CD4-positive, CD25-positive, alpha-beta regulatory T cell (primary cell): ENCODE data around the gene APEX1. TPM values are rescaled to one million over a fixed set of nuclear protein-coding genes. Genes with fewer than 3 reads are reported as not detected.

Source experiments
- ATAC-seq, 2 donors: fragments of 150-1000 bp; cut with Tn5 transposase; one replicate each; pipeline ENCODE4 v1.10.0; 2021; ENCODE audit warnings: low read depth in 2 of 2, moderate number of reproducible peaks in 2 of 2, moderate library complexity in 1 of 2
- DNase-seq, 3 donors: peaks; one replicate each; pipeline versions ENCODE4 v3.0.0 to v3.0.0-alpha.2; 2012 to 2022; ENCODE audit warnings: mixed read lengths in 1 of 3
- H3K27ac ChIP-seq: one replicate; pipeline ENCODE4 v1.7.0; 2013; ENCODE audit warnings: mild to moderate bottlenecking, low read length; ENCODE audit not compliant: insufficient read depth, poor library complexity, severe bottlenecking
- H3K27me3 ChIP-seq: one replicate; pipeline ENCODE4 v1.7.0; 2013; ENCODE audit warnings: low read length; ENCODE audit not compliant: control insufficient read depth, insufficient read depth
- H3K36me3 ChIP-seq: one replicate; pipeline ENCODE4 v1.7.0; 2013; ENCODE audit warnings: mild to moderate bottlenecking, low read length, moderate library complexity; ENCODE audit not compliant: control insufficient read depth, insufficient read depth
- H3K4me1 ChIP-seq: 2 replicates; pipeline ENCODE4 v1.7.0; 2013; ENCODE audit warnings: mild to moderate bottlenecking, low read length; ENCODE audit not compliant: insufficient read depth, control insufficient read depth, poor library complexity, severe bottlenecking
- H3K4me3 ChIP-seq: one replicate; pipeline ENCODE4 v1.7.0; 2013; ENCODE audit warnings: low read depth, mild to moderate bottlenecking, low read length, moderate library complexity
- H3K9me3 ChIP-seq, 2 experiments: 1 replicate in 1 of 2; 2 replicates in 1 of 2; pipeline ENCODE4 v1.7.0; 2013; ENCODE audit warnings: low read length in 2 of 2, mild to moderate bottlenecking in 1 of 2, moderate library complexity in 1 of 2; ENCODE audit not compliant: control insufficient read depth in 2 of 2
- H3K27ac Mint-ChIP-seq, 3 donors: one replicate each; pipeline ENCODE4 v1.8.0; 2020 to 2022; ENCODE audit warnings: mild to moderate bottlenecking in 3 of 3, mixed read lengths in 3 of 3, moderate library complexity in 2 of 3
- H3K27me3 Mint-ChIP-seq: one replicate; pipeline ENCODE4 v1.8.0; 2022; ENCODE audit warnings: mild to moderate bottlenecking, mixed read lengths
- H3K36me3 Mint-ChIP-seq: one replicate; pipeline ENCODE4 v1.8.0; 2020; ENCODE audit warnings: mixed read lengths
- H3K4me1 Mint-ChIP-seq, 4 donors: one replicate each; pipeline ENCODE4 v1.8.0; 2020 to 2022; ENCODE audit warnings: mixed read lengths in 4 of 4, mild to moderate bottlenecking in 1 of 4
- H3K4me3 Mint-ChIP-seq, 4 donors: one replicate each; pipeline ENCODE4 v1.8.0; 2020 to 2022; ENCODE audit warnings: mild to moderate bottlenecking in 4 of 4, mixed read lengths in 4 of 4, moderate library complexity in 3 of 4
- H3K9me3 Mint-ChIP-seq, 7 donors: one replicate each; pipeline ENCODE4 v1.8.0; 2020 to 2022; ENCODE audit warnings: mixed read lengths in 7 of 7, mild to moderate bottlenecking in 3 of 7, moderate library complexity in 2 of 7
- polyA plus RNA-seq, 4 donors: library from polyadenylated mRNA; unstranded; fragments of 300-500 nt; fragmentation: Illumina TruSeq; gene quantifications; one replicate each; pipeline ENCODE4 v1.2.3, GENCODE V29; 2021
- total RNA-seq: library from RNA; stranded (reverse); gene quantifications from one replicate; pipeline ENCODE4 v1.2.3, GENCODE V29; 2022

The APEX1 gene
- total and polyA plus RNA-seq, 5 donors from 2014 or later = 72.6 to 121 (median 89.8) TPM

DNA sequence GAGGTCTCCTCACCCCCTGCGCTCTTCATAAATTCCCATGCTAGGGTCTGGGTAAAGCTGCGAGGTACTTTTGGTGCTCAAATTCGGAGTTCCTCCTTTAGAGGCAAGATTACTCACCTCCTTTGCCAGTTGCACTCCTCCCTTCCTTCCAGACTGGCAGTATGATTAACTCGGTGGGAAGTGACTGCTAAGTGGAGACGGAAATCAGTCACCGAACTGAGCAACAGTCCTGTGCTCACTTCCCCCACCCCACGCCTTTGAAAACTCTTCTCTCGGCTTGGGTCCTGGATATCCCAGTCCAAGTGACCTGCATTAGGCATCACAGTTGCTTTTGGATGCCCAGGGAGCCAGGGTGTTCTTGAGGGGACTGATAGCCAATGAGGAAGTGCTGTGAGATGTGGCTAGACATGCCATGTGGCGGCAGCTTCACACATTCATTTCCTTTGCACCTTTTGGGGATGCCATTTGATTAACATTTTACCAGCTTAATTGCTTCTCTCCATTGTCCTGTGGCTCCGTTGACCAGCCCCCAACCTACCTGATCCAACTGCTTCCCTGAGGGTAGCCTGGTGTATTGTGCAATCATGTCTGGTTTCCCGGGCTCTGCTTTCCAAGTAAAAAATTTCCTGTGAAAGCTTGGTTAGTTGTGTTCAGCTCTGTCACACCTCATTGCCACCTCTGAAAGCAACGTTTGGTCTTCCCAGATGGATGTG is 15.0 kb downstream of the APEX1 start:
- H3K4me1 ChIP-seq = peaks cover 36% of the 10 kb centered on the region
- H3K9me3 ChIP-seq = no peaks in the 10 kb centered on the region
- H3K9me3 Mint-ChIP-seq = no peaks in the 10 kb centered on the region
- H3K36me3 ChIP-seq = peaks cover 30% of the 10 kb centered on the region
- ATAC-seq (peak; percentile 38 to 40), DNase-seq (peak in 2 of 3 donors; percentile 22 to 66)
- H3K4me3 ChIP-seq = peak overlapping the region; percentile 95
- H3K4me3 Mint-ChIP-seq = peak overlapping the region; percentile 97 to 100 (median 98)
- H3K4me1 Mint-ChIP-seq = peaks cover 4 to 52% (median 45%) of the 10 kb centered on the region in 4 donors
- peak overlapping the region; percentile 92 to 98 (median 96) for H3K27ac Mint-ChIP-seq
- peaks cover 4% of the 10 kb centered on the region for H3K27me3 Mint-ChIP-seq
- peak overlapping the region; percentile 80 for H3K27ac ChIP-seq
- peaks cover 28% of the 10 kb centered on the region for H3K36me3 Mint-ChIP-seq
- no peaks in the 10 kb centered on the region for H3K27me3 ChIP-seq

DNA sequence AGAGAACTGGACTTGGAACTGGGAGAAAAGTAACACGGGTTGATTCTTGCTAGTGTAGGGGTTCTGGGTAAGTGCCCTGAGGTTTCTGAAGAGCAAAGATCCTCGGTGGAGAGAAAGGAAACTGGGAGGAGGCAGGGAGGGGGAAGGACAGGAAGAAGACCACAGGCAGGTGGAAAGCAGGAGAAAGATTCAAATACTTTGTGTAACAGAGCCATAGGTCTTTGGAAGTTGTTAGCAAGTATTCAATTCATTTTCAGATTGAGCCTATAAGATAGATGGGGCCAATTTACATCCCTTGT is 15.5 kb downstream of the APEX1 start:
- Histone ChIP-seq H3K4me1 (peaks cover 36% of the 10 kb centered on the region), H3K27ac (peak overlapping the region; percentile 80), H3K4me3 (peak overlapping the region; percentile 95), H3K36me3 (peaks cover 33% of the 10 kb centered on the region), H3K27me3 (no peaks in the 10 kb centered on the region), H3K9me3 (no peaks in the 10 kb centered on the region)
- Mint-ChIP-seq H3K4me1 (peaks cover 4 to 56% (median 49%) of the 10 kb centered on the region in 4 donors), H3K27ac (peak overlapping the region; percentile 92 to 98 (median 96)), H3K4me3 (peak overlapping the region; percentile 97 to 100 (median 98)), H3K36me3 (peaks cover 33% of the 10 kb centered on the region), H3K9me3 (no peaks in the 10 kb centered on the region), H3K27me3 (peaks cover 4% of the 10 kb centered on the region)
- no peak for ATAC-seq
- DNase-seq = no peak

DNA sequence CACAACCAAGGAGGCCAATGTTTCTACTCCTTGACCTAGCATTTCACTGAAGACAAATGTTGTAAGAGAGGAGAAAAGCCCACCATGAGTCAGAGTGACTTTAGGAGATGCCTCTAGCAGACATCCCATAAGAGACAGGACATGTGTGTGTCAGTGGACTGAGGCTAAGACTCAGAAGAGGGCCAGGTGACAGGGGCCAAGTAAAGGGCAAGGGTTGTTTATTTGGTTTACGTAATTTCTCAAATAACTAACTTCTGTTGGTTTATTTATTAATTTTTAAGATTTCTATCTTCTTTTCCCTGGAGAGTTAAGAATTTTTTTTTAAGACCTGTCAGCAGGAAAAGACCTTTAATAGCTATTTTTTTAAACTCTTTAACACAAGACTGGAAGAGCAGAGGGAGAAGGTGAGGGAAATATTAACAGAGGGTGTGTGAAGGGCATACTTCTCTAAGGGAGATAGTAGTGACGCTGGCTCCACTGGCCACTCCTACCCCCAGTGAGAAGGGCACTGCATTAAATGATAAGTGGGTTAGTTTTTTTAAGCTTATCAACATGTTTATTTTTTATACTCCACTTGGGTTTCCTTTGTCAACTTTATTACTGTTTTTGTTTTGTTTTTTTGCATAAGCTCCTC is 17.6 kb downstream of the APEX1 start:
- H3K9me3 ChIP-seq = no peaks in the 10 kb centered on the region
- peaks cover 43% of the 10 kb centered on the region for H3K36me3 ChIP-seq
- DNase-seq (no peak), ATAC-seq (no peak)
- H3K36me3 Mint-ChIP-seq = peaks cover 51% of the 10 kb centered on the region
- peak overlapping the region; percentile 33 to 82 (median 43) for H3K27ac Mint-ChIP-seq
- H3K27me3 Mint-ChIP-seq = peaks cover 9% of the 10 kb centered on the region
- H3K4me1 Mint-ChIP-seq = peaks cover 15 to 77% (median 59%) of the 10 kb centered on the region in 4 donors
- no peak overlapping the region for H3K27ac ChIP-seq
- H3K4me3 ChIP-seq = no peak overlapping the region
- no peaks in the 10 kb centered on the region for H3K27me3 ChIP-seq
- no peaks in the 10 kb centered on the region for H3K9me3 Mint-ChIP-seq
- peak overlapping the region in 3 of 4 donors; percentile 66 to 80 (median 68) for H3K4me3 Mint-ChIP-seq
- peaks cover 52% of the 10 kb centered on the region for H3K4me1 ChIP-seq

GRCh38 chr14:20476776-20477175 is 21.8 kb downstream of the APEX1 start:
- Histone ChIP-seq H3K9me3 (no peaks in the 10 kb centered on the region), H3K27me3 (no peaks in the 10 kb centered on the region), H3K4me1 (peaks cover 33% of the 10 kb centered on the region), H3K36me3 (peaks cover 45% of the 10 kb centered on the region), H3K4me3 (peak overlapping the region; percentile 61), H3K27ac (peak overlapping the region; percentile 69)
- peaks cover 20 to 73% (median 46%) of the 10 kb centered on the region in 4 donors for H3K4me1 Mint-ChIP-seq
- ATAC-seq (no peak), DNase-seq (no peak)
- peaks cover 51% of the 10 kb centered on the region for H3K36me3 Mint-ChIP-seq
- peaks cover 5% of the 10 kb centered on the region for H3K27me3 Mint-ChIP-seq
- peak overlapping the region; percentile 80 to 83 (median 83) for H3K4me3 Mint-ChIP-seq
- no peaks in the 10 kb centered on the region for H3K9me3 Mint-ChIP-seq
- H3K27ac Mint-ChIP-seq = peak overlapping the region; percentile 93 to 96 (median 96)

DNA sequence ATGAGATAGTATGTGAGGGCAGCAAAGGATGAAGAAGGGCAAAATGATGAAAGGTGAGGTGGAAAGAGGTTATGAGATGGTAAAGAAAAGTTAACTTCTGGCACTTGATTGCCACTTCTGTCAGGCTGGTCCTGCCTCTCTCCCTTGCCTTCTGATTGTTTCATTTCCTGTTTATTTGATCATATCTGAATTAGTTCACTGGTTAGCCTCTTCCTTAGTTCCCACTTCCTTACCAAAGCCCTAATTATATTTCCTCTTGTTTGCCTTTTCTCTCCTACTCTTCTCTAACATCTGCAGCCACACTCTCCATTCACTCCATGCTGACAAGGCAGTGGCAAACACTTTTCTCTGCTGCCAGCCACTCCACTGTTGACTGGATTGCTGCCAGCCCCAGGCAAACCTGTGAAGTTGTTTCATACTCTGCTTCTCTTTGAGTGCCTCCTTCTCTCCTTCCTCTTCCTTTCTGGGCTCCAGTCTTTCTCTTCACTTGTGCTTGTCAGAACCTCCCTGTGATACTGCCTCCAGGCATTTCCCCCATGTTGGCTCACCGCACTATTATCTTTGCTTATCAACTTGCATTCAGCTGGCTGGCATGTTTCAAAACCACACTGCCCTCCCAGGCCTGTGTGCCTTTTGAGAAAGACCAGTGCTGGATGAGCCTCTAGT is 22.3 kb downstream of the APEX1 start:
- Mint-ChIP-seq H3K27me3 (peaks cover 5% of the 10 kb centered on the region), H3K4me3 (peak overlapping the region; percentile 80 to 83 (median 83)), H3K4me1 (peaks cover 20 to 68% (median 41%) of the 10 kb centered on the region in 4 donors), H3K27ac (peak overlapping the region; percentile 93 to 96 (median 96)), H3K9me3 (no peaks in the 10 kb centered on the region), H3K36me3 (peaks cover 46% of the 10 kb centered on the region)
- no peaks in the 10 kb centered on the region for H3K27me3 ChIP-seq
- peak overlapping the region; percentile 61 for H3K4me3 ChIP-seq
- peak overlapping the region; percentile 69 for H3K27ac ChIP-seq
- H3K4me1 ChIP-seq = peaks cover 27% of the 10 kb centered on the region
- DNase-seq (peak in 2 of 3 donors; percentile 38 to 68), ATAC-seq (peak; percentile 61 to 74)
- H3K9me3 ChIP-seq = no peaks in the 10 kb centered on the region
- peaks cover 42% of the 10 kb centered on the region for H3K36me3 ChIP-seq

DNA sequence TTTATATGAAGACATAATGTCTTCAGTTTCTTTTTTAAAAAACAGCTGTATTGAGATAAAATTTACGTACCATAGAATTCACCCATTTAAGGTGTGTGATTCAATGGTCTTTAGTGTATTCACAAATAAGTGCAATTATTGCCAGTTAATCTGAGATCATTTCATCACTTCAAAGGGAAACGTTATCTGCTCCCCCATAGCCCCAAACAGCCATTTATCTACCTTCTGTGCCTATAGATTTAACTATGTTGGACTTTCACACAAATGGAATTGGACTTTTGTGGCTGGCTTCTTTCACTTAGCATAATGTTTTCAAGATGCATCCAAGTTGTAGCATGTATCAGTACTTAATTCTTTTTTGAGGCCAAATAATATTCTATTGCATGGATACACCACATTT is 23.9 kb downstream of the APEX1 start:
- Mint-ChIP-seq H3K36me3 (peaks cover 35% of the 10 kb centered on the region), H3K4me1 (peaks cover 19 to 61% (median 32%) of the 10 kb centered on the region in 4 donors), H3K9me3 (no peaks in the 10 kb centered on the region), H3K27me3 (peaks cover 5% of the 10 kb centered on the region), H3K4me3 (no peak overlapping the region), H3K27ac (peak overlapping the region in 2 of 3 donors; percentile 20 to 96)
- Histone ChIP-seq H3K27ac (no peak overlapping the region), H3K4me1 (peaks cover 25% of the 10 kb centered on the region), H3K27me3 (no peaks in the 10 kb centered on the region), H3K4me3 (no peak overlapping the region), H3K36me3 (peaks cover 27% of the 10 kb centered on the region), H3K9me3 (no peaks in the 10 kb centered on the region)
- ATAC-seq (no peak), DNase-seq (no peak)

DNA sequence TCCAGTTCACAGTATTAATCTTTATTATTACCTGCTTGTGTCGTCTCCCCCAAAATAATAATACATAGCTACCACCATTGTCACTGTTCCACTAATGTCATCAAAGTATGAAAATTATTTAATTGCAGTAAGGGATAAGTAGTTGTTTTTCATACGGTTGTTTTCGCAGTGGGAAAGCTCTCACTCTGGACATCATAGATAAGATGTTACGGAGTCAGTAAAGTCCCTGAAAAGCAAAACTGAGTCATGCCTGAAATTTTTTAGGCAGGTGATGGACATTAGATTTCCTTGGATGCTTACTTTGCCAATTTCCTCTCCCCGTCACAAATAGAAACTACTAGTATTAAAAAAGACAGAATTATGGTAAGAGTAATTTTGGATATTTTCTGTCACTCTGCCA is 27.4 kb downstream of the APEX1 start:
- peaks cover 14 to 35% (median 21%) of the 10 kb centered on the region in 4 donors for H3K4me1 Mint-ChIP-seq

More for the DNA sequence above, 27.4 kb downstream of the APEX1 start:
- Histone ChIP-seq H3K36me3 (peaks cover 2% of the 10 kb centered on the region), H3K4me3 (no peak overlapping the region), H3K27me3 (no peaks in the 10 kb centered on the region), H3K27ac (no peak overlapping the region), H3K4me1 (peaks cover 18% of the 10 kb centered on the region), H3K9me3 (no peaks in the 10 kb centered on the region)
- Mint-ChIP-seq H3K36me3 (peaks cover 3% of the 10 kb centered on the region), H3K4me3 (no peak overlapping the region), H3K27ac (peak overlapping the region in 1 of 3 donors; percentile 62), H3K9me3 (peaks cover 0 to 5% (median 0%) of the 10 kb centered on the region in 7 donors), H3K27me3 (peaks cover 7% of the 10 kb centered on the region)
- ATAC-seq (no peak), DNase-seq (no peak)
